ENCODE results near the gene APRT. TPM values are rescaled to one million over a fixed set of nuclear protein-coding genes. Genes with fewer than 3 reads are reported as not detected.

The APRT gene
- total and polyA plus RNA-seq, 2 donors = 122 to 198 TPM

- H3K4me3 ChIP-seq (ENCODE audit: low read length in 2 of 2) = no peak overlapping the region
- no peaks in the 10 kb centered on the region for H3K27me3 ChIP-seq (ENCODE audit: control insufficient read depth in 2 of 2, insufficient read depth in 1 of 2, low read length in 1 of 2)
- no peak overlapping the region for H3K27ac ChIP-seq (ENCODE audit: low read depth in 1 of 2, low read length in 1 of 2)
- peaks cover 3 to 11% of the 10 kb centered on the region in 2 donors for H3K4me1 ChIP-seq (ENCODE audit: control insufficient read depth in 2 of 2, insufficient read depth in 2 of 2, low read length in 2 of 2)
- H3K9me3 ChIP-seq (ENCODE audit: control insufficient read depth in 2 of 2, insufficient read depth in 1 of 2, low read length in 1 of 2) = peaks cover 0 to 14% of the 10 kb centered on the region in 2 donors
- 97% methylated on average over 20 of the region's 20 CpGs for WGBS
- no peak for DNase-seq (ENCODE audit: low read depth in 6 of 9, low spot score in 9 of 9)
- peaks cover 0 to 22% of the 10 kb centered on the region in 2 donors for H3K36me3 ChIP-seq (ENCODE audit: control insufficient read depth in 2 of 2, insufficient read depth in 2 of 2, low read length in 1 of 2)
Measured at GRCh38 chr16:88820385-88821025, 8.8 kb upstream of the APRT start.

GRCh38 chr16:88819126-88819525, 7.4 kb upstream of the APRT start:
- DNase-seq (ENCODE audit: low read depth in 6 of 9, low spot score in 9 of 9) = no peak
- peaks cover 0 to 22% of the 10 kb centered on the region in 2 donors for H3K36me3 ChIP-seq (ENCODE audit: control insufficient read depth in 2 of 2, insufficient read depth in 2 of 2, low read length in 1 of 2)

DNA sequence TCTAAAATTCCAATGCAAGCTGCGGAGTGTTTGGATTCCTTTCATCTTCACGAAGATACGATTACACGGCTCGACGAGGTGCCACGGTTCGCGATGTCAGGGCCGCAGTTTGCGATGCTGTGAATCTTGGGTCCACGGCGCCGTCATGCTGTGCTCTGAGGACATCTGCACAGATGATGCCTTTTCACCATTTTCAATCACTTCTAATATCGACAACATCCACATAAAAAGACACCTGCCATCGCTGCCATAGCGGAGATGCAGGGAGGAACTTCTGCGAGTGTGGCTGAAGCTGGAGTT, 6.8 kb upstream of the APRT start:
- WGBS = 96% methylated on average over 18 of the region's 18 CpGs
- no peak overlapping the region for H3K27ac ChIP-seq (ENCODE audit: low read depth in 1 of 2, low read length in 1 of 2)
- peaks cover 3 to 12% of the 10 kb centered on the region in 2 donors for H3K4me1 ChIP-seq (ENCODE audit: control insufficient read depth in 2 of 2, insufficient read depth in 2 of 2, low read length in 2 of 2)
- peaks cover 0 to 14% of the 10 kb centered on the region in 2 donors for H3K9me3 ChIP-seq (ENCODE audit: control insufficient read depth in 2 of 2, insufficient read depth in 1 of 2, low read length in 1 of 2)
- peaks cover 0 to 22% of the 10 kb centered on the region in 2 donors for H3K36me3 ChIP-seq (ENCODE audit: control insufficient read depth in 2 of 2, insufficient read depth in 2 of 2, low read length in 1 of 2)
- DNase-seq (ENCODE audit: low read depth in 6 of 9, low spot score in 9 of 9) = no peak
- no peak overlapping the region for H3K4me3 ChIP-seq (ENCODE audit: low read length in 2 of 2)
- no peaks in the 10 kb centered on the region for H3K27me3 ChIP-seq (ENCODE audit: control insufficient read depth in 2 of 2, insufficient read depth in 1 of 2, low read length in 1 of 2)

More at GRCh38 chr16:88819126-88819525, 7.4 kb upstream of the APRT start:
- H3K4me1 ChIP-seq (ENCODE audit: control insufficient read depth in 2 of 2, insufficient read depth in 2 of 2, low read length in 2 of 2) = peaks cover 3 to 12% of the 10 kb centered on the region in 2 donors
- 90% methylated on average over 16 of the region's 16 CpGs for WGBS
- peaks cover 0 to 14% of the 10 kb centered on the region in 2 donors for H3K9me3 ChIP-seq (ENCODE audit: control insufficient read depth in 2 of 2, insufficient read depth in 1 of 2, low read length in 1 of 2)
- no peaks in the 10 kb centered on the region for H3K27me3 ChIP-seq (ENCODE audit: control insufficient read depth in 2 of 2, insufficient read depth in 1 of 2, low read length in 1 of 2)
- no peak overlapping the region for H3K27ac ChIP-seq (ENCODE audit: low read depth in 1 of 2, low read length in 1 of 2)
- H3K4me3 ChIP-seq (ENCODE audit: low read length in 2 of 2) = no peak overlapping the region

- WGBS = 96% methylated on average over 40 of the region's 40 CpGs
- Histone ChIP-seq H3K36me3 (ENCODE audit: control insufficient read depth in 2 of 2, insufficient read depth in 2 of 2, low read length in 1 of 2) (peaks cover 0 to 22% of the 10 kb centered on the region in 2 donors), H3K27ac (ENCODE audit: low read depth in 1 of 2, low read length in 1 of 2) (no peak overlapping the region), H3K4me3 (ENCODE audit: low read length in 2 of 2) (no peak overlapping the region), H3K9me3 (ENCODE audit: control insufficient read depth in 2 of 2, insufficient read depth in 1 of 2, low read length in 1 of 2) (peaks cover 0 to 12% of the 10 kb centered on the region in 2 donors), H3K4me1 (ENCODE audit: control insufficient read depth in 2 of 2, insufficient read depth in 2 of 2, low read length in 2 of 2) (peaks cover 3 to 12% of the 10 kb centered on the region in 2 donors), H3K27me3 (ENCODE audit: control insufficient read depth in 2 of 2, insufficient read depth in 1 of 2, low read length in 1 of 2) (no peaks in the 10 kb centered on the region)
- no peak for DNase-seq (ENCODE audit: low read depth in 6 of 9, low spot score in 9 of 9)
Measured at GRCh38 chr16:88817785-88818574, 6.3 kb upstream of the APRT start.

DNA sequence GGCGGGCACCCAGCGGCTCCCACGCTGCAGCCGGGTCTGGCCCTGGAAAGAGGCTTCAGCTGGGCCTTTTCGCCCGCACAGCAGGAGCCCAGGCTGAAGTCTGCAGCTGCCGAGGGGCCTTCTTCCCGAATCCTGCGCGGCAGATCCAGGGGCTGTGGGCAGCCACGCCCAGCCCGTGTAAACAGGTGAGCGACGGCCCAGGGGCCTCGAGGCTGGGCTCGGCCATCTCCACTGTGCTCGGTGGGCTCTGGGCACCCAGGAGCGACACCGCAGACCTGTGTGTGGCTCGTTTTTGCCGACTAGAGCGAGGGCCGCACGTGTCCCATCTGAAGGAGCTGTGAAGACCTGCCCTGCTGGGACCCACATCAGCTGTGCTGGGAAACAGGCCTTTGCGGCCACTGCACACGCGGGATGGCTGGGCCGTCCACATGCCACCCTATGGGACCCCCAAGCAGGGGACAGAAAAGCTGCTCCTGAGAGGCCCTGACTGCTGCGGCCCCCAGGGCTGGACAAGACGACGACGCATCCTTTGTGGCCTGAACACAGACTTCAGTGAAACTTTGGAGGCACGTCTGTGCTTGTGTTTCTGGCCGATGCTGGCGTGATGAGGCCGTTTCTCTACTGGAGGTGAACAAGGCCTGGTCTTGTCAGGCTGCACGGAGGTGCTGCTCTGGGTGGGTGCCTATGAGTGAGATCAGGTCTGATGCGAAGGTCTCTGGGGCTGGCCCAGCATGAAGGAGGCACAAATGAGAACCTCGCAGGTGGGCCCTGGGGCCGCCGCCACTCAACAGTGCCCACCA, 5.2 kb upstream of the APRT start:
- peaks cover 7 to 19% of the 10 kb centered on the region in 2 donors for H3K4me1 ChIP-seq (ENCODE audit: control insufficient read depth in 2 of 2, insufficient read depth in 2 of 2, low read length in 2 of 2)
- H3K27ac ChIP-seq (ENCODE audit: low read depth in 1 of 2, low read length in 1 of 2) = no peak overlapping the region
- H3K4me3 ChIP-seq (ENCODE audit: low read length in 2 of 2) = no peak overlapping the region
- WGBS = 93% methylated on average over 41 of the region's 41 CpGs
- H3K36me3 ChIP-seq (ENCODE audit: control insufficient read depth in 2 of 2, insufficient read depth in 2 of 2, low read length in 1 of 2) = peaks cover 0 to 12% of the 10 kb centered on the region in 2 donors
- no peak for DNase-seq (ENCODE audit: low read depth in 6 of 9, low spot score in 9 of 9)
- H3K9me3 ChIP-seq (ENCODE audit: control insufficient read depth in 2 of 2, insufficient read depth in 1 of 2, low read length in 1 of 2) = peaks cover 0 to 8% of the 10 kb centered on the region in 2 donors
- no peaks in the 10 kb centered on the region for H3K27me3 ChIP-seq (ENCODE audit: control insufficient read depth in 2 of 2, insufficient read depth in 1 of 2, low read length in 1 of 2)

- Histone ChIP-seq H3K27ac (ENCODE audit: low read depth in 1 of 2, low read length in 1 of 2) (no peak overlapping the region), H3K9me3 (ENCODE audit: control insufficient read depth in 2 of 2, insufficient read depth in 1 of 2, low read length in 1 of 2) (peaks cover 0 to 8% of the 10 kb centered on the region in 2 donors), H3K4me1 (ENCODE audit: control insufficient read depth in 2 of 2, insufficient read depth in 2 of 2, low read length in 2 of 2) (peaks cover 8 to 21% of the 10 kb centered on the region in 2 donors), H3K27me3 (ENCODE audit: control insufficient read depth in 2 of 2, insufficient read depth in 1 of 2, low read length in 1 of 2) (no peaks in the 10 kb centered on the region), H3K36me3 (ENCODE audit: control insufficient read depth in 2 of 2, insufficient read depth in 2 of 2, low read length in 1 of 2) (peaks cover 0 to 5% of the 10 kb centered on the region in 2 donors), H3K4me3 (ENCODE audit: low read length in 2 of 2) (no peak overlapping the region)
- DNase-seq (ENCODE audit: low read depth in 6 of 9, low spot score in 9 of 9) = peak in 2 of 9 donors; percentile 75 to 80
- 50% methylated on average over 19 of the region's 19 CpGs for WGBS
Measured at GRCh38 chr16:88815901-88816589, 4.3 kb upstream of the APRT start.

- Histone ChIP-seq H3K9me3 (ENCODE audit: control insufficient read depth in 2 of 2, insufficient read depth in 1 of 2, low read length in 1 of 2) (peaks cover 0 to 8% of the 10 kb centered on the region in 2 donors), H3K4me3 (ENCODE audit: low read length in 2 of 2) (no peak overlapping the region), H3K27ac (ENCODE audit: low read depth in 1 of 2, low read length in 1 of 2) (no peak overlapping the region), H3K36me3 (ENCODE audit: control insufficient read depth in 2 of 2, insufficient read depth in 2 of 2, low read length in 1 of 2) (peaks cover 1 to 5% of the 10 kb centered on the region in 2 donors), H3K27me3 (ENCODE audit: control insufficient read depth in 2 of 2, insufficient read depth in 1 of 2, low read length in 1 of 2) (no peaks in the 10 kb centered on the region), H3K4me1 (ENCODE audit: control insufficient read depth in 2 of 2, insufficient read depth in 2 of 2, low read length in 2 of 2) (peaks cover 15 to 29% of the 10 kb centered on the region in 2 donors)
- DNase-seq (ENCODE audit: low read depth in 6 of 9, low spot score in 9 of 9) = no peak
- WGBS = 97% methylated on average over 10 of the region's 10 CpGs
Measured at GRCh38 chr16:88815227-88815626, 3.5 kb upstream of the APRT start.

DNA sequence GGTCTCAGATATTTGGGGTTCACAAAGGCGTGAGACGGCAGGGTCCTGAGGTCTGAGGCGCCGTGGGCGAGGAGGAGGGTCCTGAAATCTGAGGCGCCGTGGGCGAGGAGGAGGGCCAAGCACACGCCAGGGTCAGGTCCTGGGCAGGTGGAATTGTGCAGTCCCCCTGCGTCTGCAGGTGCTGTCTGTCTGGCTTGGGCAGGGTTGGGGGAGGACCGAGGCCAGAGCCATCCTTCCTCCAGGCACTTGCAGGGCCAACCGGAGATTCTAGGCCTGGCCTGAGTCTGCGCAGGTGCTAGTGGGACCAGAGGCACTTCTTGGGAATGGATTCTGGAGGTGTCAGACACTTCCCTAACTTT, 2.4 kb upstream of the APRT start:
- WGBS = 90% methylated on average over 13 of the region's 13 CpGs
- DNase-seq (ENCODE audit: low read depth in 6 of 9, low spot score in 9 of 9) = no peak
- Histone ChIP-seq H3K9me3 (ENCODE audit: control insufficient read depth in 2 of 2, insufficient read depth in 1 of 2, low read length in 1 of 2) (peaks cover 0 to 8% of the 10 kb centered on the region in 2 donors), H3K36me3 (ENCODE audit: control insufficient read depth in 2 of 2, insufficient read depth in 2 of 2, low read length in 1 of 2) (peaks cover 12 to 14% of the 10 kb centered on the region in 2 donors), H3K27me3 (ENCODE audit: control insufficient read depth in 2 of 2, insufficient read depth in 1 of 2, low read length in 1 of 2) (no peaks in the 10 kb centered on the region), H3K4me3 (ENCODE audit: low read length in 2 of 2) (no peak overlapping the region), H3K4me1 (ENCODE audit: control insufficient read depth in 2 of 2, insufficient read depth in 2 of 2, low read length in 2 of 2) (peaks cover 16 to 39% of the 10 kb centered on the region in 2 donors), H3K27ac (ENCODE audit: low read depth in 1 of 2, low read length in 1 of 2) (no peak overlapping the region)

Measured in thymus (tissue), 11 donors.